Non-pigmented ciliary epithelial cell (primary cell): ENCODE results near the gene CAPZA1.
A peak's percentile ranks its signal among the peaks of the same experiment; 100 is the strongest.
"Not testable (repeated sequence)": the region's sequence is repeated elsewhere in the genome, so short reads cannot be mapped to it uniquely, and the experiment has no call there.

ENCODE experiments used
- DNase-seq: peaks from one replicate; pipeline ENCODE4 v3.0.0-alpha.2; 2010; ENCODE audit warnings: low read depth

Gene CAPZA1

GRCh38 chr1:112628516-112628915, 8.9 kb downstream of the CAPZA1 start:
- no peak for DNase-seq

GRCh38 chr1:112629256-112629655, 9.6 kb downstream of the CAPZA1 start:
- no peak for DNase-seq

- DNase-seq = no peak
Observed at GRCh38 chr1:112633628-112634027, 14.0 kb downstream of the CAPZA1 start.

GRCh38 chr1:112634367-112634766, 14.7 kb downstream of the CAPZA1 start:
- no peak for DNase-seq

GRCh38 chr1:112636056-112636455, 16.4 kb downstream of the CAPZA1 start:
- no peak for DNase-seq

- no peak for DNase-seq
Observed at GRCh38 chr1:112636597-112637253, 17.1 kb downstream of the CAPZA1 start.

DNA sequence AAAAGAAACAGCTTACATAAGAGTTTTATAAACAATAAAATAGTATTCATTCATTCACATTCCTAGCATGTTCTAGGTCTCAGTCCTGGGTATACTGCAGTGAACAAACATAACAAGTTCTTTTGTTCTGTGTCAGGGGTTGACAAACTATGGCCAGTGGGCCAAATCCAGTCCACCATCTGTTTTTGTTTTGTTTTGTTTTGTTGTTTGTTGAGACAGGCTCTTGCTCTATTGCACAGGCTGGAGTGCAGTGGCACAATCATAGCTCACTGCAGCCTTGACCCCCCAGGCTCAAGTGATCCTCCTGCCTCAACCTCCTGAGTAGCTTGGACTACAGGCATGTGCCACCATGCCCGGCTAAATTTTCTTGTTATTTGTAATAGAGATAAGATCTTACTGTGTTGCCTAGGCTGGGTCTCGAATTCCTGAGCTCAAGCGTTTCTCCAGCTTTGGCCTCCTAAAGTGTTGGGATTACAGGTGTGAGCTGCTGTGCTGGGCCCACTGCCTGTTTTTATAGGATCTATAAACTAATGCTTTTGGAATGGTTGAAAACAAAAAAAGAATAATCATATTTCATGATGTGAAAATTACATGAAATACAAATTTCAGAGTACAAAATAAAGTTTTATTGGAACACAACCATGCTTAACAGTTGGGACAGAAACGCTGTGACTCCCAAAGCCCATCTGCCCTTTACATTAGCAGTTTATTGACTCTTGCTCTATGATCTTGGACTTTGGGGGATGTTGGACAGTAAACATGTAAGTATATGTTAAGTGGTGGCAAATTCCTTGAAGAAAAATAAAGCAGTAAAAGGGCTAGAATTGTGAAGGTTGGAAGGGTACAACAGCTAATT, 17.9 kb downstream of the CAPZA1 start:
- DNase-seq = no peak

GRCh38 chr1:112638110-112638428, 18.4 kb downstream of the CAPZA1 start:
- no peak for DNase-seq

DNA sequence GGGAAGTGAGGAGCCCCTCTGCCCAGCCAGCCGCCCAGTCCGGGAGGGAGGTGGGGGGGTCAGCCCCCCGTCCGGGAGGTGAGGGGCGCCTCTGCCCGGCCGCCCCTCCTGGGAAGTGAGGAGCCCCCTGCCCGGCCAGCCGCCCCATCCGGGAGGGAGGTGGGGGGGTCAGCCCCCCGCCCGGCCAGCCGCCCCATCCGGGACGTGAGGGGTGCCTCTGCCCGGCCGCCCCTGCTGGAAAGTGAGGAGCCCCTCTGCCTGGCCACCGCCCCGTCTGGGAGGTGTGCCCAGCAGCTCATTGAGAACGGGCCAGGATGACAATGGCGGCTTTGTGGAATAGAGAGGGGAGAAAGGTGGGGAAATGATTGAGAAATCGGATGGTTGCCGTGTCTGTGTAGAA, 20.8 kb downstream of the CAPZA1 start:
- not testable (repeated sequence) for DNase-seq

- DNase-seq = no peak
Observed at GRCh38 chr1:112643080-112643479, 23.4 kb downstream of the CAPZA1 start.

DNA sequence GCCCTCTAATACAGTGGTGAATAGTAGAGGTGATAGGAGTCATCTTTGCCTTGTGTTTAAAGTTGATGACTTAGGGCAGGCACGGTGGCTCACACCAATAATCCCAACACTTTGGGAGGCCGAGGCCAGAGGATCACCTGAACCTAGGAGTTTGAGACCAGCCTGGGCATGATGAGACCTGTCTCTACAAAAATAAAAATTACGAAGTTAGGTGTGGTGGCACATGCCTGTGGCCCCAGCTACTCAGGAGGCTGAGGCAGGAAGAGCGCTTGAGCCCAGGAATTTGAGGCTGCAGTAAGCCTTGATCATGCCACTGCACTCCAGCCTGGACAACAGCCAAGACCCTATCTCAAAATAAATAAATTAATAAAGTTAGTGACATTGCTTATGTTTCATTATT, 26.6 kb downstream of the CAPZA1 start:
- DNase-seq = no peak

- DNase-seq = peak; percentile 6
Observed at GRCh38 chr1:112651205-112651604, 31.6 kb downstream of the CAPZA1 start.

GRCh38 chr1:112665857-112666256, 46.2 kb downstream of the CAPZA1 start:
- no peak for DNase-seq

GRCh38 chr1:112666946-112667345, 47.3 kb downstream of the CAPZA1 start:
- DNase-seq = no peak

GRCh38 chr1:112672009-112672408, 52.4 kb downstream of the CAPZA1 start:
- DNase-seq = no peak

- no peak for DNase-seq
Observed at GRCh38 chr1:112672842-112673241, 53.2 kb downstream of the CAPZA1 start.

DNA sequence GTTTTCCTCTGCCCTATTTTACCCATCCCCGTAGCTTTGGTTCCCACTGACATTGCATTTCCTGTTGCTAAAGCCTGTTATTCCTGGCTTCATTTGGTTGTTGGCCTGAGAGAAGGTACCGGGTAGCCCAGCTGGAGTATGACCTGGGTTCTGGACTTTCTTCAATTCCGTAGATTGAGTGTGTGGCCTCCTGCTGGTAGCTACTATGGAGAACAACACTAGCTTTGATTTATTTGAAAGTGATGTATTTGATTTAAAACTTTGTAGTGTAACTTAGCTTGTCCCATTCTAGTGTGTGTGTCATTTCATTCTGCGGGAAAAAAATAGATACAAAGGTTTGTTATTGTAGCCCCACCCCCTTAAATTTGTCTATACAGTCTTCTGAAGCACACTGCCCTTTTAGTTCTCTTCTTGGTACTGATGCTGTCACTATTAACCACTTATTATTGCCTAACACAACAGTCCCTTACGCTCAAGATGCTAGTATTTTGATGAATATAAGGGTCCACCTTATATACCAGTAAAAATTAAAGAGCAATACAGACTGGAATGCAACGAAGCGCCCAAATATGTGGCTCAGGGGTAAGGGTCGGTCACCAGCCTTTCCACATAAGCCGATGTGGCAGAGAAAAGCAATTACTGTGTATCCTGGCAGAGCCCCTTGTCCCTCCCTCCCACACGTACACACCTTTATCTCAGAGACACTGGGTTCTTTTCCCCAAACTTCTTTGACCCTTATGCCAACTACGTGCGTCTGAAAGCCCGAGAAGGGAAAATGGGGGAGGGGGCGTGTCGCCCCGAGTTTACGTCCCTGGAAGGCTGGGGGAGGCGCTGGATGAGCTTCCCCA, 54.2 kb downstream of the CAPZA1 start:
- peak; percentile 14 for DNase-seq

DNA sequence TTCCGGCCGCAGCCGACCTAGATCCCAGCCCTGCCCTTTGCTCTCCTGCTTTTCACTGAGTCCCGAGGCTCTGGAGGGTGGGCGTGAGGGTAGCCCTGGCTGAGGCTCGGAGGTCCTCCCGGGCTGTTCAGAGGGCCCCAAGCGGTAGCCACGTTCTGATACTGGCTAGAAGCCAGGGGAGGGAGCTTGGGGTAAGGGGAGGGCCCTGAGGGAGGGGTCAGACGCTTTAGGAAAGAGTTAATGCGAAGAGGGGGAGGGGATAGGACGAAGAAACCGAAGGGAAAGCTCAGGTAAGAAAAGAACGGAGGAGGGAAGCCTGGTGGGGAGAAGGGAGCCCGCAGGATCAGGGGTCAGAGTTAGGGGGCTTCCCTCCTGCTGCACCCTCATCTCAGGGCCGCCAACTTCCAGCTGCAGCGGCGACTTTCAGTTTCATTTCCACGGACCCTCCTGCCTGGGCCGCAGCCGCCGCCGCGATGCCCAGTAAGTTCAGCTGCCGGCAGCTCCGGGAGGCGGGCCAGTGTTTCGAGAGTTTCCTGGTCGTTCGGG, 54.9 kb downstream of the CAPZA1 start, which contains the start of gene MOV10:
Gene MOV10, plus strand, starts transcription at position 220 of the 546 bp plus-strand sequence. Its CDS starts 254 bp downstream, at position 474.
- DNase-seq = peak; percentile 35

- no peak for DNase-seq
Observed at GRCh38 chr1:112674986-112675727, 55.5 kb downstream of the CAPZA1 start.

DNA sequence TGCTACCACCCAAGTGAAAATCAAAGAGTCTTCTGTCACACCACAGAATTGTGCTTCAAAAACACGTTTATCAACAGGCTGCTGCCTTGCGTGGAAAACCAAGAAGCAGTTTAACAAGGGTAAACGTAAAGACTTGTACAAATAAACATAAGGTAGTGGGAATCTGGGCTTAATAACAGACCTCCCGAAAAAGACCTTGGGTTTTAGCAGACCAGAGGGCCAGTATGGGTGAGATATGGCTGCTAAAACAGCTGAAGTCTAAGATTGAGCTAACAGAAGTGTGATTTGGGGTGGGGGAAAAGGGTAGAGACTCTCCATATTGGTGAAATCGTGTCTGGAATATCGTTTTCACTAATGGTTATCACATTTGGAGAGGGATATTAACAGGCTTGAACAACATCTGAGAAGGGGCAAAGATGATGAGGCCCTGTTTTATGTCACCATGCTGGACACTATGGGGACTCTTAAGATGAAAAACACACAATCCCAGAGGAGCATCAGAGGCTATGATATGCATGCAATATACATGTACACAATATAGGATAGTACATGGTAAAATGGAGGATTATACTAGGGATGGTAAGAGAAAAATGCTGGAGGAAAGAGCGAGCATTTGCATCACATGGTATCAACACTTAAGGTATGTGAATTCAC, 56.2 kb downstream of the CAPZA1 start:
- no peak for DNase-seq

GRCh38 chr1:112676543-112676942, 56.9 kb downstream of the CAPZA1 start:
- no peak for DNase-seq
